HPDE6-E6E7 (cell line): ENCODE measurements around the gene STK33.

ENCODE experiments used
- DNase-seq: peaks from one replicate; pipeline ENCODE4 v3.0.0; 2011; ENCODE audit warnings: missing footprints; ENCODE audit errors: extremely low spot score

STK33 gene

DNA sequence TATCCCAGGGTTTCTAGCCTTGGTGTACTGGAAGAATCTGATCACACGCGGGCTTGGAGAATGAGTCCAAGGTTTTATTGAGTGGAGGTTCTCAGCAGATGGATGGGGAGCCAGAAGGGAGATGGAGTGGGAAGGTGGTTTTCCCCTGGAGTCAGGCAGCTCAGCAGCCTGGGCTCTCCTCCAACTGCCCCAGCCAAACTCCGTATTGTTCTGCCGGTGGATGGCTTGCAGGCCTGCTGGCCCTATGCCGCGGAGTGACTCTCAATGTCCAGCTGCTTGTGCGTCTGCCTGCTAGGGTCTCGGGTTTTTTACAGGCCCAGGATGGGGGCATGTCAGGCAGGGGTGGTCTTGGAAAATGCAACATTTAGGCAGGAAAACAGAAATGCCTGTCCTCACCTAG, 168.0 kb downstream of the STK33 start:
- DNase-seq: no peak

- no peak for DNase-seq
Measured at GRCh38 chr11:8415195-8415594, 178.8 kb downstream of the STK33 start.

DNA sequence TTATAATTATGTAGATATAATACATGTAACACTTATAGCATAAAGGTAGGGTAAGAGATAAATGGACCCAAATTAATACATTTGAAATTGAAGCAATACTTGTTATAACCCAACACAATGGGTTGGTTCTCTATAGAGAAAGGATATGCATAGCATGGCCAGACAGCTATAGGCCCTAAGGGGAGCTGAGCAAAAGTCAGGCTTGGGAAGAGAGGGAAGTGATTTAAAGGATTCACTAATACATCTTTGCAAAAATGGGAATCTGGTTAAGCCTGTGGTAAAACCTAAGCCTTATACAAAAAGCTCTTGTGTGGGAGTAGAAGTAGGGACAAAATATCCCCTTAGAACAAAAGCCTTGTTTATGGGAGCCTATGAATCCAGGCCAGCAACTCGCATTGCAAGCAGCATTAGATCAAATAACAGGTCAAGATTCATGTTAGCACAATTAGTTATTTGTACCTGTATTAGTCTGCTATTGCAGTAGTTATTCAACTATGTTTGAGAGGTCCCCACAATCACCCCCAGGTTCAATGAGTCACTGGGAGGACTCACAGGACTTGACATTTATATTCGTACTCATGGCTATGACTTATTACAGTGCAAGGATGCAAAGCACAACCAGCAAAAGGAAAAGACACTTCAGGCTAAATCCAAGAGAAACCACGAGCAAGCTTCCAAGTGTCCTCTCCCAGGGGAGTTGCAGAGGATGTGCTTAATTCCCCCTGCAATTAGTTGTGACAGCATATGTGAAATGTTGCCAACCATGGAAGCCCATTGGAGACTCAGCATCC, 185.7 kb downstream of the STK33 start:
- DNase-seq: no peak

DNA sequence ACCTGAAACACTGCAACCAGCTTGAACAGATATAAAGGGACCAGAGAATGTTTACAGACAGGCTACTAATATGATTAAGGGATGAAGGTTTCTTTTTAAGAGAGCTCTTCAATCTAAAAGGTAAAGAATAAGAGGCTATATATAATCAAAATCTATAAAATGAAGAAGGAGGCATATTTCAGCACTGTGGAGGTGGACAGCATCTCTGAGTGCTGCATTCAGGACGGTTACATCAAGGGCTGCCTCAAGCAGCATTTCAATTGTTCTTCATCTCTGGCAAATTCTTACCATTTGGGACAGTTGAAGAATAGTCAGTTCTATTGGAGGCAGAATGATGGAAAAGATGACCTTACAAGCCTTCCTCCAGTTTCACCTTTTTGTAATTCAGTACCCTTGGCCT, 190.7 kb downstream of the STK33 start:
- DNase-seq: no peak

GRCh38 chr11:8392886-8393285, 201.1 kb downstream of the STK33 start:
- DNase-seq: no peak

- DNase-seq: no peak
Measured at GRCh38 chr11:8392166-8392565, 201.9 kb downstream of the STK33 start.

- no peak for DNase-seq
Measured at GRCh38 chr11:8390851-8391612, 203.0 kb downstream of the STK33 start.

DNA sequence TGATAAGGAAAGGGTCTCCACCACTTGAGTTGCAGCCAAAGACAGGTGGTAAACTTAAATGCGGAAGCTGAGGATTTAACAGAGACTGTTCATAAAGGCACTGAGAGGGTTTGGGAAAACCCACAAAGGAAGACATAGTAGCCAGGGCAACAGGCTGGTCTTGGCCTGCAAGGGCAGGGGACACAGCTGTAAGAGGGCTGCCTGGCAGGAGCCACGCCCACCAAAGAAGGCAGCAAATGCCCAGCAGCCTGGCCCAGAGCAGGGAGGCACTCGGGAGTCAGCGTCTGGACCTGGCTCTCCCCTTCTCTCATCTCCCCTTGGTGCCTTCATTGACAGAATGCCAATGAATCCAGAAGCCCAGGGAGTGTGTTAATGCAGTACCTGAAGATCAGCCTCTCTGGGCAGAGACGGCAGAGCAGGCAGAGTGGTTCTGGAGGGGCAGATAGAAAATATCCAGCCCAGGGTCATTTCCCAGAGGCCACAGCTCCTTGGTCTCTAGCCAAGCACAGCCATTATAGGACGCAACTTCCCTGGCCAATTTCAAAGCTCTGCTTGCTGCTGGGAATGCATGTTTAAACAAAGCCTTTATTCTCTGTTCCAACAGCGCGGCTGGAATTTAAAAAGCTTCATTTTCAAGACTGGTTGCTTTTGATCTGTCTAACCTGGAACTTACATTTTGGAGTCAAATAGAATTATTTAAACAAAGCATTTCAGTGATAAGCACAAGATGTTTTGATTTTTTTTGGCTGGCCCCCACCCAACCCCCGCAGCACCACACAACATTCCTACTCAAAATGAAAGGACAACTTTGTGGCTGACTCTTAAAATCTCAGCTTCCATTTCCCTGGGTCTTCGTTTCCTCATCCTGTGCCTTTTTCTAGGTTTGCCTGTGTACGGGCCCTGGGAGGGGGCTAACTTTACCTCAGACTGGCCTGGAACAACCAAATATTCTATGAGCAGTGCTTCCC, 204.7 kb downstream of the STK33 start:
- DNase-seq: no peak

DNA sequence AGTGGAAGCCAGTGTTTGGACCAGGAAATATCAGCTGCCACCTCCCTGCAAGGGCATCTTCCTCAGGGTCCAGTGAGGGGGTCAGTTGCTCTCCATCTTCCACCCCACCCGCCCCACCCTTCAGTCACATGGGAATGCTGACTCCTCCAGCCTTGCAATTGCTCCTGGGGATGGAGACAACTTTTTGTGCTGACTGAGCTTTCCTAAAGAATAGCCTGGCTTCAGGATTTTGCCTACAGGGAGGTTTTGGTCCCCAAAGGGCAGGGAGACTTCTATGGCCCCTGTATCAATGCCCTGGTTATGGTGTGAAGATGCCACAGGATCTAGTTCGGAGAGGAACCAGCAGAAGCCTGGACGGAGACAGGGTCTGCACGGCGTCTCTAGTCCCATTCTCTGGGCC, 206.3 kb downstream of the STK33 start:
- DNase-seq: no peak

- DNase-seq: no peak
Measured at GRCh38 chr11:8387141-8387540, 206.9 kb downstream of the STK33 start.

DNA sequence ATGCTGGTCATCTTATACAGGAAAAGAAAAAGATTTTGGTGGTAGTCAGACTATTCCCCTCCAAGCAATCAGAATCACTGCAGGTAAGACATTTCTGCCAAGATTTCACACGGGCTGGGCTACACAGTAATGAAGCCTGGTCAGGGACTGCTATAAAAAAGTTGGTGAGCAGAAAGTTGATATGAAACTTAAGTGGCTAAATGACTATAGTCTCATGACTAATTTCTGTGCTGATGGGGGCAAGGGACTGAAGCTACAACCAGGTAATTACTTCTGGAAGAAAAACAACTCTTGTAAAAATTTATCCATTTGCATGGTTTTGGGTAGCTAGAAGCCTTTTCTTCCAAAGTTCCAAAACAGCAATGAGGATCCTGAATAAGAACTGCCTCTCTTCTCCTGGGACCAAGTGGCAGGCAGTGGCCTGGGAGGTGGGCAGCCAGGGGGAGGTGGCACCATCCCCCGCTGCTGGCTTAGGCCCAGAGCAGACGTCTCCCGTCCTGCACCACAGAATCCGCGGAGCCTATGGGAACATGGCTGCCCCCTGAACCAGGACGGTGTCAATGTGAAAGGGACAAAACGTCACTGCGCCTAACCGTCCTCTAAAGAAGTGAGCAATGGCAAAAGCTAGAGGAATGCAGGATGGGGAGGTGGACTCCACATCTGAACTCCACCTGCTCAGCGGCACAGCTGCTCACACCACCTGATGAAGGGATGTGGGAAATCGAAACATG, 207.7 kb downstream of the STK33 start:
- no peak for DNase-seq

GRCh38 chr11:8384199-8384821, 209.7 kb downstream of the STK33 start:
- no peak for DNase-seq

DNA sequence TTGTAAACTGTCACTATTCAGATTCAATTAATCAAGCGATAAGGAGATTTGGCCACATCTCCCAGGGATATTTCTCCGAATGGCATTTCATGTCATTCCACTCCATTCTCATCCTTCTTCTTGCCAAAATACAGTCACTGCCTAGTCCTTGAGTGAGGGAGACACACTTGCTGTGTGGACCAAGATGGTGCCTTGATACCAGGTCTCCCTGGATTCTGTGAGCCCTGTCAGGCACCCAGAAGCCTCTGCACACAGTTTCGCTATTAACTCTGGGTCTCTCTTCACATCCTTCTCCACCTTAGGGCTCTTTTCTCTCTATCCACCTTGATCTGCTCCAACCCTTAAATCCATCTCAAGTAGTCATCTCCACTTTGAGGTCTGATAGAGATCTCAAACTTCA, 210.4 kb downstream of the STK33 start:
- no peak for DNase-seq

DNA sequence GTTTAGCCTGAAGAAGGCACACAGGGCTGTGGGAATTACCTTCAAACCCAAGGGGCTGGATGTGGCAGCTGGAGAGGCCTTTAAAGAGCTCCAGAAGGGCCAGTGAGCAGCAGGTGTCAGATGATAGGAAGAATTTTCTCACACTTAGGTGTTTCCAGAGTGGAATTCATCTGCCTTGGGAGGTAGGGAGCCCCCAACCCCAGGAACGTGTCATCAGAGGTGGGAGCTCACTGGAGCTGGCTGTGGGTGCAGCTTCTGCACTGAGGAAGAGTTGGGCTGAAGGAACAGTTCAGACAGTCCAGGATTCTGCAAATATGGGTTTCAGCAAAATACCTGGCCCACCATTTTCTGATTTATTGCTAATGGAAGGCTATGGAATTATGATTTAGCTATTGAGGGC, 210.8 kb downstream of the STK33 start:
- no peak for DNase-seq

- peak; percentile 66 for DNase-seq
Measured at GRCh38 chr11:8382436-8383053, 211.5 kb downstream of the STK33 start.

DNA sequence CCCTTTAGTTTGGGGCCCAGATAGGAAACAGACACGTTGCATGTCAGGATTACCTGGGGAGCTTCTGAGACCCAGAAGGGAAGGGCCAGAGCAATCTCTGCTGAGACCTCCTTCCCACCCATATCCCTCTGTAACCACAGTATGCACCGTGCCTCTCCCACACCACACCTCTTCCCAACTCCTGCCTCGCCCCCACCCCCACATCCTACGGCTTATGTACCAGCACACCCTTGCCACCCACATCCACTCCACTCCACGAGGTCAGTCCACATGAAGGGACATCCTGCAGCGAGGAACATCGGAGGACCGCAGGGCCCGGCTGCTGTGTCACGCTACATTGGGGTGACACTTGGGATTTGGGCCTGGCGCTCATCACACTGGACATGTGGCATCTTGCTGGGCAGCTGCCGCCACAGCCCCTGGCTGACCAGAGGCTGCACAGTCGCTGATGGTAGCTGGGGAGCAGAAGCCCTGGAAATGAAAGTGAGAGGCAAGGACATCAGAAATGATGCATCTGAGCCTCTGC, 212.1 kb downstream of the STK33 start:
- DNase-seq: no peak

DNA sequence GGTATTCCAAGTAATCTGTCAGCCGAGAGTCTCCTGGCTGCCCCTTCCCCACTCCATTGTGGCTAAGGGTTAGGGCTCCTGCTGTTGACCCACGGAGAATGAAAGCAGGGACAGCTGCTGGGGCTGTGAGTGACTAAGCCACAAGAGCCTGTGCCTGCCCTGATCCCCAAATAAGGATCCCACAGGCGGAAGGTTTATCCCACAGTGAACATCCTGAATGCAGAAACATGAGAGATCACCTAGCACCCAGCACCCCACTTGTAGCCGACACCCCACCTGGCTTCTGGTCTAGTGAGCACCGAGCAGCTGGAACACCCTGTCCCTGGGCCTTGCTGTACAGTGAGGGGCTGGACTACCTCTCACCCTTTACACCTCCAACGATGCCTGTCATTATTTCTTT, 212.7 kb downstream of the STK33 start:
- DNase-seq: no peak

DNA sequence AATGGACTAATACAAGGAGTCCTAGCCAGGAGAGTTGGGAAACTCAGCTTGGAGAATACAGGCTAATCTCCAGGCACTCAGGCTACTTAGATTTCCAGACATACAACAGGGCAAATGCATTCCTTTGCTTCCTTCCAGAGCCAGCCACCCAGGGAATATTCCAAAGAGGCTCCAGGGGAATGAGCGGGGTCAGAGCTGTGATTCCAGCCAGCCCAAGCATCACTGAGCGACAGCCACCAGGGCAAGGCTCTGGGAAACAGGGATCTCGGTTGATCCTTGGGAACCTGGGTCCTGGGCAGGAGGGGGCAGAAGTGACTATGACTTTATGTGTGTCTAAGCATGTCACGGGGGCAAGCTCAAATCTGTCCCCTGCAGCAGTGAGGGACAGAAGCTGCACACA, 218.1 kb downstream of the STK33 start:
- DNase-seq: no peak

DNA sequence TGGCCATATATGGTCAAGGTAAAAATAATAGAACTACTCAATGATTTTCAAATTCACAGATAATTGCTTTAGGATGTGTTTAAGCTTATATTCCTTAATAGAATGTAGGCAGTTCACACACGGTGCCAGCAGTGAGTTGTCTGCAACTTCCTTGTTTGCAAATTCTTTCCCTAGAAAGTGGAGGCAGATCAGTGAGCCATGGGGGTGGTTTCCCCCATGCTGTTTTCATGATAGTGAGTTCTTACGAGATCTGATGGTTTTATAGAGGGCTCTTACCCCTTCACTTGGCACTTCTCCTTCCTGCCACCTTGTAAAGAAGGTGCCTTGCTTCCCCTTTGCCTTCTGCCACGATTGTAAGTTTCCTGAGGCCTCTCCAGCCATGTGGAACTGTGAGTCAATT, 218.6 kb downstream of the STK33 start:
- DNase-seq: no peak

DNA sequence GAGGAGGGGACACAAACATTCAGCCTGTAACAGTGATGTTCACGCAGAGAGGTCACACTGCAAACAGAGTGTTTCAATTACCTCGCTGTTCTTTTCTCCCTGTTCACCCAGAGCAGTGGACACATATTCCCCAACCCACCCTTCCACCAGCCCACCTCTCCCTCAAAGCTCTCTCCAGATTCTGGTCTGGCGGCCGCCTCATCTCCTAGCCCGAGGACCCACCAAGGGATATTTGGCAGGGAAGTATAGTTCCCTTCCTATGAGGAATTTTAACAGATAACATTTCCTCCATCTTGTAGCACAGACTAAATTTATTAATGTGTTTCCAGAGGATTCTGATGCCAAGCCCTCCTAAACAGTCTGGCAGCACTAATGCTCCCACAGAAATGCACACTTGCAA, 219.3 kb downstream of the STK33 start:
- no peak for DNase-seq
